ENCODE data around the gene NAA11.

Gene NAA11

DNA sequence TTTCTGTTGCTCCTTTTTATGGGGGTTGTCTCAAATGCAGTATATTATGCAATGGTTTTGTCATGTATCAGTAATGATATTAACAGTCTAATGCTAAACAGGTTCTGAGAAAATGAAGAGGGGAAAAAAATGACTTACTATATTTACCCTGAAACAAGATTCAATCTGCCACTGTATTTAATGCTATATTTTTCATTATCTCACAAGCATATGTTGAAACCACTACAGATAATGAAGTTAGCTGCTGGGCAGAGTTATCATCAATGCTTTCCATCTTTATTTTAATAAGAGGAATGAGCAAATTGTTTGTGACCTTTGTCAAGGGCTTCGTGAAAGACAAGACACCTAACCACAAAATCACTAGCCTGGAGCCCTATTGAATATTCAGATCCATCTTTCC lies 32.6 kb upstream of the NAA11 start:
- no peak for DNase-seq (ENCODE audit: low spot score)
- TF ChIP-seq, protein P1, sequence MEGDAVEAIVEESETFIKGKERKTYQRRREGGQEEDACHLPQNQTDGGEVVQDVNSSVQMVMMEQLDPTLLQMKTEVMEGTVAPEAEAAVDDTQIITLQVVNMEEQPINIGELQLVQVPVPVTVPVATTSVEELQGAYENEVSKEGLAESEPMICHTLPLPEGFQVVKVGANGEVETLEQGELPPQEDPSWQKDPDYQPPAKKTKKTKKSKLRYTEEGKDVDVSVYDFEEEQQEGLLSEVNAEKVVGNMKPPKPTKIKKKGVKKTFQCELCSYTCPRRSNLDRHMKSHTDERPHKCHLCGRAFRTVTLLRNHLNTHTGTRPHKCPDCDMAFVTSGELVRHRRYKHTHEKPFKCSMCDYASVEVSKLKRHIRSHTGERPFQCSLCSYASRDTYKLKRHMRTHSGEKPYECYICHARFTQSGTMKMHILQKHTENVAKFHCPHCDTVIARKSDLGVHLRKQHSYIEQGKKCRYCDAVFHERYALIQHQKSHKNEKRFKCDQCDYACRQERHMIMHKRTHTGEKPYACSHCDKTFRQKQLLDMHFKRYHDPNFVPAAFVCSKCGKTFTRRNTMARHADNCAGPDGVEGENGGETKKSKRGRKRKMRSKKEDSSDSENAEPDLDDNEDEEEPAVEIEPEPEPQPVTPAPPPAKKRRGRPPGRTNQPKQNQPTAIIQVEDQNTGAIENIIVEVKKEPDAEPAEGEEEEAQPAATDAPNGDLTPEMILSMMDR (IDR thresholded peaks at IDR 0.05; ENCODE audit: extremely low read depth, missing control alignments), result no peak

DNA sequence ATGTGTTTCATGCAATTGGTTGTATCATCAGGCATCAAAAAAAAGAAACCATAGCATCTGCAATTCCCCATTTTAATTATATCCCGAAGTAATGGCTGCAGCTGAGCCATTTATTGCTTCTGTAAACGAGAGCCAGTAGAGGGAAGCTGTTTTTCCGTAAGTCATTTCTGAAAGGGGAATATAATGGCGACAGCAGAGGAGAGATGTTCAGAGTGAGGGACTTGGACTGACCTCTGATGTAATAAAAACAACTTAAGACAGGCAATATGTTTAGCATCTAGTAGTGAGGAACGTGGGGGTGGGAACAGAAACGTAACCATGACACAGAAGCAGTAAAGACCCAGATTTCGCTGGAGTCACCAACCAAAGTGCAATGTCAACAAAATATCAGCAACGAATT lies 31.5 kb upstream of the NAA11 start:
- TF ChIP-seq, protein P1 (IDR thresholded peaks at IDR 0.05; ENCODE audit: extremely low read depth, missing control alignments), result no peak
- DNase-seq (ENCODE audit: low spot score), result no peak

DNA sequence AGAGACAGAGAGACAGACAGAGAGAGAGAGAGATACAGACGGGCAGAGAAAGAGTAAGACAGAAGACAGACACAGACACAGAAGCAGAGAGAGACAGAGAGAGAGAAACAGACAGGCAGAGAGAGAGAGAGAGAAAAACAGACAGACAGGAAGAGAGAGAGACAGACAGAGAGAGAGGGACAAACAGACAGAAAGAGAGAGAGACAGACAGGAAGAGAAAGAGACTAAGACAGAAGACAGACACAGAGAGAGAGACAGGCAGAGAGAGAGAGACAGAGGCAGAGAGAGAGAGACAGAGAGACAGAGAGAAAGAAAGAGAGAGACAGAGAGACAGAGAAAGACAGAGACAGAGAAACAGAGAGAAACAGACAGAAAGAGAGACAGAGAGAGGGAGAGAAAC lies 27.2 kb upstream of the NAA11 start:
- TF ChIP-seq, protein P1 (IDR thresholded peaks at IDR 0.05; ENCODE audit: extremely low read depth, missing control alignments), result no peak
- DNase-seq (ENCODE audit: low spot score), result no peak

DNA sequence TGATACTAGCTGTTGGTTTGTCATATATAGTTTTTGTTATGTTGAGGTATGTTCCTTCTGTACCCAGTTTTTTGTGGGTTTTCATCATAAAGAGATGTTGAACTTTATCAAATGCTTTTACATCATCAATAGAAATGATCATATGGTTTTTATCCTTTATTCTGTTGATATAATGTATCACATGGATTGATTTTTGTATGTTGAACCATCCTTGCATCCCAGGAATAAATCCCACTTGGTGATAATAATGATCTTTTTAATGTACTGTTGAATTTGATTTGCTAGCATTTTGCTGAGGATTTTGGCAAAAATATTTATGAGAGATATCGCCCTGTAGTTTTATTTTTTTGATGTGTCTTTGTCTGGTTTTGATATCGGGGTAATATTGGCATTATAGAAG lies 22.5 kb upstream of the NAA11 start:
- TF ChIP-seq, protein P1 (IDR thresholded peaks at IDR 0.05; ENCODE audit: extremely low read depth, missing control alignments), result no peak
- DNase-seq (ENCODE audit: low spot score), result no peak

DNA sequence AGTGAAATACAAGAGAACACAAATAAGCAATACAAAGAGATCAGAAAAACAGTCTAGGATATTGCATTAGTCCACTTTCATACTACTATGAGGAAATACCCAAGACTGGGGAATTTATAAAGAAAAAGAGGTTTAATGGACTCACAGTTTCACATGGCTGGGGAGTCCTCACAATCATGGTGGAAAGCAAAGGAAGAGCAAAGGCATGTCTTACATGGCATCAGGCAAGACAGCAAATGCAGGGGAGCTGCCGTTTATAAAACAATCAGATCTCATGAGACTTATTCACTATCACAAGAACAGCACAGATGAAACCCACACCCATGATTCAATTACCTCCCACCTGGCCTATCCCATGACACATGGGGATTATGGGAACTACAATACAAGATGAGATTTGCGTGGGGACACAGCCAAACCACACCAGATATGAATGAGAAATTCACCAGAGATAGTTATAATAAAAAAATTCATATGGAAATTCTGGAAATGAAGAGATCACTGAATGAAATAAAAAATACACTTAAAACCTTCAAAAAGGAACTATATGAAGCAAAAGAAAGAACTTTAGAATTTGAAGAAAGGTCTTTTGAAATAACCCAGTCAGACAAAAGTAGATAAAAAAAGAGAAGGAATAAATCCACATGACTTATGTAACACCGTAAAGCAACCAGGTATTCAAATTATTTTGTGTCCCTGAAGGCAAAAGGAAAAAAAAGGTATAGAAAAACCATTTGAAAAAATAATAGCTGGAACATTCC lies 16.2 kb upstream of the NAA11 start:
- no peak for DNase-seq (ENCODE audit: low spot score)
- TF ChIP-seq, protein P1 (IDR thresholded peaks at IDR 0.05; ENCODE audit: extremely low read depth, missing control alignments), result no peak

DNA sequence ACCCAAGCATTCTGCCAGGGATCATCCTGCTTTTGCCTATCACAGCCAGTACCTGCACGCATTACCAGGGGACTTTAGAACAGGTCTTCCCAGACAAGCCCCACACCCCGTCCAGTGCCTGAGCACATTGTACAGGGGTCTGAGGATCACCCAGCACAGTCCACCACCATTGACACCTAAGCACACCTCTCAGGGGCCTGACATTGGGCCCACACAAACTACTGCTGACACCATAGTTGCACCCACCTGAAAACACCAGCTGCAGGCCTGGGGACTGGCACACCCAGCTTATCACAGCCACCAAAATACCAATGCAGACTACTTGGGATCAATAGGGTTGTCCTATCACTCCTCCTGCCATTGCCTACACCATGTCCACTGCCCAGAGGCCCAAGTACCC lies 14.7 kb upstream of the NAA11 start:
- no peak for DNase-seq (ENCODE audit: low spot score)
- TF ChIP-seq, protein P1 (IDR thresholded peaks at IDR 0.05; ENCODE audit: extremely low read depth, missing control alignments), result no peak

DNA sequence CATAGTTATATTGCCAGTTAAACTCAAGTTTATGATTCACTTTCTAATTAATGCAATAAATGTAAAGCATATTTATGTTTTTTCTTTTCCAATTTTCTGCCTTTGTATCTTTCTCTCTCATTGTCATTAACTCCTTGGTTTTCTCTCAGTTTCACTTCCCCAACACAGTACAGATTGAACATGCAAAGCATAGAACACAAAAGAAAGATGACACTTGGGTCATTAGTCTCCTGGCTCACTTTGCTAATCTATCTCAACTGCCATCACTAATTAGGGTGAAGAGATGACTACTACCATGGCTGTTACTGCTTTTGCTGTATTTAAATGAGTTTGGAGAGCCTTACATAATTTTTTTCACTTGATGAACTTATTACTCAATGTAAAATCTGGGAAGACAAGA lies 12.3 kb upstream of the NAA11 start:
- DNase-seq (ENCODE audit: low spot score), result peak; percentile 25
- TF ChIP-seq, protein P1 (IDR thresholded peaks at IDR 0.05; ENCODE audit: extremely low read depth, missing control alignments), result no peak
